Aorta (tissue), 4 donors: Measurements from ENCODE around the gene ARID1A. TPM values are rescaled to one million over a fixed set of nuclear protein-coding genes. Genes with fewer than 3 reads are reported as not detected.

Experiments used
- polyA plus RNA-seq, 2 donors: library from polyadenylated mRNA; stranded (reverse); fragments of 200-250 nt; gene quantifications; one replicate each; pipeline ENCODE4 v1.2.3, GENCODE V29; 2013
- total RNA-seq, 2 donors: library from RNA; stranded (reverse); fragmentation: NEBNext Ultra II Directional; extraction: Animal tissue kit (Norgen Biotek cat#: 25700); gene quantifications; one replicate each; pipeline ENCODE4 v1.2.1, GENCODE V29; 2021
- donor health status: healthy with polysubstance abuse.
- donor health status: Bipolar disorder and iron deficiency.
- donor health status: DM: no; HTN: no; CAD: no.
- donor health status: DM: yes; HTN: yes; CAD: no.

The ARID1A gene
- total and polyA plus RNA-seq, 4 donors: 6.5 to 72.3 (median 34.8) TPM

Other genes starting within 250 kb of the ARID1A start
- gene HMGN2, start 223.6 kb upstream of the ARID1A start, total RNA-seq: 100 to 1,000 TPM; 153 to 171 TPM
- 100 to 1,000 TPM; 385 to 535 TPM for gene HMGN2, start 223.6 kb upstream of the ARID1A start, polyA plus RNA-seq
- gene RPS6KA1, start 166.3 kb upstream of the ARID1A start, total RNA-seq: 10 to 100 TPM; 12.0 to 21.0 TPM
- 10 to 100 TPM in 1 of 2 donors, under 1 TPM in 1; 0.87 to 21.4 TPM for gene RPS6KA1, start 166.3 kb upstream of the ARID1A start, polyA plus RNA-seq
- gene PIGV, start 91.9 kb downstream of the ARID1A start, total RNA-seq: 10 to 100 TPM in 1 of 2 donors, 1 to 10 TPM in 1; 6.8 to 10.3 TPM
- gene PIGV, start 91.9 kb downstream of the ARID1A start, polyA plus RNA-seq: 10 to 100 TPM in 1 of 2 donors, 1 to 10 TPM in 1; 6.9 to 10.9 TPM
- 10 to 100 TPM; 18.0 to 21.4 TPM for gene ZDHHC18, start 130.7 kb downstream of the ARID1A start, total RNA-seq
- 1 to 10 TPM; 8.0 to 8.2 TPM for gene ZDHHC18, start 130.7 kb downstream of the ARID1A start, polyA plus RNA-seq
- 1 to 10 TPM; 3.7 to 7.6 TPM for gene SFN, start 167.1 kb downstream of the ARID1A start, total RNA-seq
- 10 to 100 TPM in 1 of 2 donors, 1 to 10 TPM in 1; 3.3 to 18.3 TPM for gene SFN, start 167.1 kb downstream of the ARID1A start, polyA plus RNA-seq
- 10 to 100 TPM; 17.7 to 19.6 TPM for gene GPN2, start 194.3 kb downstream of the ARID1A start, total RNA-seq
- gene GPN2, start 194.3 kb downstream of the ARID1A start, polyA plus RNA-seq: 10 to 100 TPM; 12.1 to 20.7 TPM
- gene GPATCH3, start 204.5 kb downstream of the ARID1A start, total RNA-seq: 10 to 100 TPM in 1 of 2 donors, 1 to 10 TPM in 1; 9.7 to 12.7 TPM
- gene GPATCH3, start 204.5 kb downstream of the ARID1A start, polyA plus RNA-seq: 10 to 100 TPM in 1 of 2 donors, 1 to 10 TPM in 1; 7.5 to 16.4 TPM
- gene NR0B2, start 218.0 kb downstream of the ARID1A start, total RNA-seq: not detected
- gene NR0B2, start 218.0 kb downstream of the ARID1A start, polyA plus RNA-seq: 10 to 100 TPM in 1 of 2 donors, not detected in 1; 28.0 TPM
- 10 to 100 TPM; 44.9 to 49.9 TPM for gene NUDC, start 225.7 kb downstream of the ARID1A start, total RNA-seq
- gene NUDC, start 225.7 kb downstream of the ARID1A start, polyA plus RNA-seq: 10 to 100 TPM; 62.7 to 79.8 TPM